ENCODE results near the gene FYN.

The FYN gene

GRCh38 chr6:111725446-111726112 lies 147.7 kb downstream of the FYN start:
- DNase-seq (ENCODE audit: low read depth in 2 of 2): no peak

GRCh38 chr6:111724505-111724904 lies 148.7 kb downstream of the FYN start:
- no peak for DNase-seq (ENCODE audit: low read depth in 2 of 2)

GRCh38 chr6:111724039-111724438 lies 149.2 kb downstream of the FYN start:
- DNase-seq (ENCODE audit: low read depth in 2 of 2): no peak

DNA sequence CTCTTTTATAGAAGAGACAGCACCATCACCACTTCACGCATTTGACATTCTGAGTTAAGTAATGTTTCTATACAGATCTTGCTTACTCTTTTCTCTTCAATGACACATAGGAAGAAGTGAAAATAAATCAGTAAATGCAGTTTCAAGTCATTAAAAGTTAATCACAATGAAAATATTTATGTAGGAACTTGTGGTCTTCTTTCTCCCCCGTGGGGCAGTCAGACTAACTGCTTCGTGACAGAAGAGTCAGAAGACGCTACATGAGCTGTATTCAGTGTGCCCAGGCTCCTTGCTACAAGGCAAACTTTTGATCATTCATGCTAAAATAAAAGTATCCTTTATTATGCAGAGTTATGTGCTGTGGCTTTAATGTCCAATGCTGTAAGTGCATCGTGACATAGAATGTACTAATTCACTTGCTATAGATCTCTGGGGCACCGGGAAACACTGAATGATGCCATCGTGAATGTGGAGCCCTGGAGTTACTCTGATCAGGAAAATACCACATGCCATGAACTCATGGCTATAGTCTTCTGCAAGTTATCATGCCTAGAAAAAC lies 149.8 kb downstream of the FYN start:
- DNase-seq (ENCODE audit: low read depth in 2 of 2): no peak

DNA sequence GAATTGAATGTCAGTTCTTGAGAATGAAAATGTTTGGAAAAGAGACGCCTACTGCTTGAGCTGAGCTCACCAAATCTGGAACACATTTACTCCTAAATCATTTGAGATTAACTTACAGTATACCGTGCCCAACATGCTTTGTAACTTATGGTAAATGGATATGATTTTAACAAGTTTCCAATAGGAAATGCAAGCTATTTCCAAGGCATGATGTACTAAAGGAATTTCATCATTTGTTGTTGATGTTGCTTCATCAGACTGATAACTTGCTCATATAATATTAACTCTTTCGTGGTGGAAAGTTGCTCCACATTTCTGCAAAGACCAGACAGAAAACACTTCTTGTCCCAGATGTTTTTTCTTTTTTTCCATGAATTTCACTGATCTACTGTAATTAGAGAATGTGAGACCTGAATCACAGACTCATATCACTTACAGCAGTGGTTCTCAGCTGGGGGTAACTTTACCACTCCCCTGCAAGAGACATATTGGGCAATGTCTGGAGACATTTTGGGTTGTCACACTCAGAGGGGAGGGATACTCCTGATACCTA lies 151.0 kb downstream of the FYN start:
- peak; percentile 91 for DNase-seq (ENCODE audit: low read depth in 2 of 2)

GRCh38 chr6:111721753-111722154 lies 151.5 kb downstream of the FYN start:
- DNase-seq (ENCODE audit: low read depth in 2 of 2): peak in 1 of 2 experiments; percentile 23

DNA sequence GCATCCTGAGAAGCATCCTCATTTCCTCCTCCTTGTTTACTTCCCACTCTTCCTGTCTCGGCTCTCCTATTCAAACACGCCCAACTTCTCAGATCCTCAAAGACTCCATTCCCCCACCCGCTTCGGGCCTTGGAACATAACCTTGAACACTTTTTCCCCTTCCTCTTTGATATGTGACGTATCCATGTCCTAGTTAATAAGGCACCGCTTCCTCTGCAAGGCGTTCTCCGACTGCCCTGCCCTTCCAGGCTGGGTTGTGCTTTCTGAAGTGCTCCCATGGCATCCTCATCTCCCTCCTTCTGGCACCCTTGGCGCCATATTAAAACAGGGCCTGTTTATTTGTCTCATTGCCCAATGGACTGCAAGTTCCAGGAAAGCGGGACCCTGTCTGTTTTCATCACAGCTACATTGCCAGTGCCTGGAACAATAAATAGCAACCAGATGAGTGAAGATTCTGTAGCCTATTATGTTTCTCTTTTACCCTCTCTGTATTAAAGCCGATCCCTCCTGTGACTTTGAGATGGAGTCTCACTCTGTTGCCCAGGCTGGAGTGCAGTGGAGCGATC lies 152.2 kb downstream of the FYN start:
- no peak for DNase-seq (ENCODE audit: low read depth in 2 of 2)

- DNase-seq (ENCODE audit: low read depth in 2 of 2): peak; percentile 76
Observed at GRCh38 chr6:111718990-111719389, 154.3 kb downstream of the FYN start.

GRCh38 chr6:111718326-111718725 lies 154.9 kb downstream of the FYN start:
- no peak for DNase-seq (ENCODE audit: low read depth in 2 of 2)

DNA sequence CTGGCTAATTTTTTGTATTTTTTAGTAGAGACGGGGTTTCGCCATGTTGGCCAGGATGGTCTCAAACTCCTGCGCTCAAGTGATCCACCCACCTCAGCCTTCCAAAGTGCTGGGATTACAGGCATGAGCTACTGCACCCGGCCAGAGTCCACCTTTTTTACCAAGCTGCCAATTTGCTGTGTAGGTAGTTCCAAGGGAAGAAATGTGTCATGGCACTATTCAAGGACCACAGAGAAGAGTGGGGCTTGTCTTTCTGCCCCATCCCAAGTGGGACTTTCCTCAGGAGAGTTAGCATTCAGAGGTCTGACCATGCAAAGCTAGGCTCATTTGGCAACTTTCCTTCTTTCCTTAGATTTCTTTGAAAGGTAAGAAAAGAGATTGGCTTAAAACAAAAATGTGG lies 155.6 kb downstream of the FYN start:
- DNase-seq (ENCODE audit: low read depth in 2 of 2): no peak

- no peak for DNase-seq (ENCODE audit: low read depth in 2 of 2)
Observed at GRCh38 chr6:111716325-111716724, 156.9 kb downstream of the FYN start.

DNA sequence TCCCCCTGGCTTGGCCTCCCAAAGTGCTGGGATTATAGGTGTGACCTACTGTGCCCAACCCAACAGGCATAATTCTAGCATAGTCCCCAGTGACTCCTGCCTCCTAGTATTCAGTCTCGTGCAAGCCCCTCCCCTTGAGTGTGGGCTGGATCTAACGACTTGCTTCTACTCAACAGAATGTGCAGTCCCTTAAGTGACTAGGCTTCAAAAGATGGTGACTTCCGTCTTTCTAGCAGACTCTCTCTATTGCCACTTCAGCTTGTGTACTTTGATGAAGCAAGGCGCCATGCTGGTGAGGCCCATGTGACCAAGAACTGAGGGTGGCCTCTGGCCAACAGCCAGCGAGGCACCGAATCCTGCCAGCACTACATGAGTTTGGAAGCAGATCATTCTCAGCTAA lies 157.9 kb downstream of the FYN start:
- no peak for DNase-seq (ENCODE audit: low read depth in 2 of 2)

DNA sequence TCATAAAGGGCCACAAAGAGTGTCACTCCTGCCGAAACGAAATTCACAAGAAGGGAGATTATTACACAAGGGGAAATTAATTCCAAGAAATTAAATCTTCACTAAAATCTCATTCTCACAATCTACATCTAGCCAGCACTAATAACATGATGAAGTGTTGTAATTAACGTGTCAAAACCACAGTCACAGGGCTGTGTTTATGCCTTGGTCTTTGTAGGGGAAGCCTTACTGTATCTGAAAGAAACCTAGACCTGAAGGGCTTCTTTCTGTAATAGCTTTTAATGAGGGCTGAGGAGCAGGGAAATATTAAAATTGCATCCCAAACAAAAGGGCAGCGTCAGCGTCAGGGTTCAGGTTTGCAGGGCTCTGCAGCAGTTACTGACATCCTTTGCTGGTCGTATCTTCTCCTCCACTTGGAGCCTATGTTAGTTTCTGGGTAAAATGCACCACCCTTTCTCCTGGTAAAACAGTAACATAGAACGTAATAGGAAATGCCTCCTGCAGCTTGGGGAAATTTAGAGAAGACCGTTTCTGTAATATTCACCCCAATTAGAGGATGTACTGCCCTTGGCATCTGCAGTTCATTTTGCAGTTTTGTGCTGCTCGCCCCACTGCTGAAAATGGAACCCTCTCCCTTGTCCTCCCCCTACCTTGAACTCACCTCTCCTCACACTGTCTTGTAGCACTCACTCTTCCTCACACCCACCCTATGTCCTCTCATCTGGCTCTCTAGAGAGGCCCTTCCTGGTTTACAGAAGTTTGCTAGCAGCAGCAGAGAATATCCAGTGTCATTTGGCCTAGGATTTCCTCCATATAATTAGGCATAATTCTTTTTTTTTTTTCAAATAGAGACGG lies 158.6 kb downstream of the FYN start:
- no peak for DNase-seq (ENCODE audit: low read depth in 2 of 2)

GRCh38 chr6:111713811-111714210 lies 159.4 kb downstream of the FYN start:
- DNase-seq (ENCODE audit: low read depth in 2 of 2): no peak

- no peak for DNase-seq (ENCODE audit: low read depth in 2 of 2)
Observed at GRCh38 chr6:111713236-111713635, 160.0 kb downstream of the FYN start.

DNA sequence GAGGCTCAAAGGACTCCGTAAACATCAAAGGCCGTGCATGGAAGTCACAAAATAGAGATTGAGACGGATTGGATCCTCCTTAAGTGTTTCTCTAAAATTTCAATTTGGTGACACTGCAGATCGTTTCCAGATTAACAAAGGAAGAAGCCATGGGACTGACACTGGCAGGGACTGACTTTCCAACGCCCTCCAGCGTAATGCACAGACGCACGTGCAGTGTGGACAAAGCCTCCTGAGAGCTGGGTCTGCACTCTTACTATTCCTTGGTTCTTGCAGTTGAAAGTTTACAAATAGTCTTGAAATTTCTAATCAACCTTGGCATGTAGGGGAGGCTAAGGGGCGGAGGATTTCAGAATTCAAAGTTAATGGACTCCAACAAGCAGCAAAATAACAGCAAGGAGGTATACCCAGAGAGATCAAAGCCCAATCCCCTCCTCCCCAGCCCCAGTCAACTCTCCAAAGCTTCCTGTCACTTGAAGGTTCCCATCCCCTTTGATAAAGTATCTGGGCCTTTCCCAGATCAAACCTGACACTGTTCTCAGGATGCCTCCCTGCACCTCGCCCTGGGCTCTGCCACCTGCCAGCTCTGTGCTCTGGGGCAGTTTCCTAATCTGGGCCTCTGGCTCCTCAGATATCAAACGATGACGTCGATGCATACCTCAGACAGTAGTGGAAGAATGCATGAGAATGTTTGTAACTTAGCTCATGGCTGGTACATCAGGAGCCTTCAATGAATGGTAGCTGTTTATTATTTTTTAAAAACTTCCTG lies 161.1 kb downstream of the FYN start:
- peak; percentile 38 to 49 for DNase-seq (ENCODE audit: low read depth in 2 of 2)

GRCh38 chr6:111711476-111711875 lies 161.8 kb downstream of the FYN start:
- no peak for DNase-seq (ENCODE audit: low read depth in 2 of 2)

DNA sequence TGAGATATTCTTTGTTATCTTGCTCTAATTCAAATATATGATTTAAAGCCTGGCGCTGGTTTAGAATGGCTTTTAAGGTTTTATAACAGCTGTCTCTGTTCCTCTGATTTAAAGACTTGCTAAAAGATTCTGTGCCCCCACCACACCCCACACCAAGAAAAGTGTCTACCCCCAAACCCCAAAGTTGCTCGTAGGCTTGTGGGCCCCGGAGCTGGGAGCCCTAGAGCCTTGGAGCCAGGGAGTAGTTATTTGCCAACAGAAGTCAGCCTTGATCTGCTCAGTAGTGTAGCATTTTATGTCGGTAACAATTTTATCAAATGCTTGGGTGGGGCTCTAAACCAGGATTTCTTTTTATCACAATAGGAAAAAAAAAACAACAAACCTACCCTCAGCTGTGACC lies 162.3 kb downstream of the FYN start:
- DNase-seq (ENCODE audit: low read depth in 2 of 2): no peak

- DNase-seq (ENCODE audit: low read depth in 2 of 2): no peak
Observed at GRCh38 chr6:111710439-111710838, 162.8 kb downstream of the FYN start.

DNA sequence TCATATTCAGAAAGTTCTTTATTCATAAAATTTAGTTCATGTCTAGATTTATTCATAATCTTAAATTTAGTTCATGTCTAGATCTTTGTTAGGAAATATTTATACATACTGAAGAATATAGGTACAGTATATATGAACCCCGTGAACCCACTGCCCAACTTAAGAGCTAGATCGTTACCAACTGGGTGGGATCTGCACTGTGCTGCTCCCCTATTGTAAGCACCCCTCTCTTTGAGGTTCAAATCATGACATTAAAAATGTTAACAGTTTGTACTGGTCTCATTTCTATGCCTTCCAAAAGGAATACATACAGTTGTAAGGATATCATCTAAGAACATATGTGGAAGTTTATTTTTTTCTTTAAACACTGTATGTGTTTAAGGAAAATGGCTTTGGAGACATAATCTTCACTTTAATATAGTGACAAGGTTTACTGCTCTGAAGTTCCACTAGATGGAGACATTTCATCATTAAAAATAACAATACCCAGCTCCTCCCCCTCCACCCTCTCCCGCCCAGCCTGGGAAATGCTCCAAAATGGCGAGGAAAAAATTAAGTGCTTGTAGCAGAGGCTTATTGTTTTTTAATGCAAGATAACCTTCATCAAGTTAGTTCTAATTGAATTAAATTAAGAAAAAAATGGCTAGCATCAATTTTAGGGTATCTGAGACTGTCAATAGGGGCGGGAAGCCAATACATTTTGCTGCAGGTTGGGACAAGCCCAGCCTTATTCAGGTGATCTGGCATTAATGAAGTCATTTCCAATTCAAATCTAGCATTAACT lies 163.4 kb downstream of the FYN start:
- peak; percentile 62 to 63 for DNase-seq (ENCODE audit: low read depth in 2 of 2)

- no peak for DNase-seq (ENCODE audit: low read depth in 2 of 2)
Observed at GRCh38 chr6:111709201-111709600, 164.1 kb downstream of the FYN start.

Measured in fibroblast of skin of left quadriceps (primary cell).